HEK293T (cell line): ENCODE measurements around the gene ZNF469.

ENCODE experiments used
- FOXA1 ChIP-seq: fragments of 450-650 bp; IDR thresholded peaks from 2 replicates; pipeline ENCODE4 v1.6.1; 2016; ENCODE audit warnings: mild to moderate bottlenecking
- FOXK2 ChIP-seq: fragments of 450-650 bp; IDR thresholded peaks from 2 replicates; pipeline ENCODE4 v1.6.1; 2016; ENCODE audit warnings: mild to moderate bottlenecking
- NFRKB ChIP-seq: fragments of 450-650 bp; IDR thresholded peaks from 2 replicates; pipeline ENCODE4 v1.6.1; 2016; ENCODE audit warnings: mild to moderate bottlenecking, moderate library complexity
- SP1 ChIP-seq: fragments of 450-650 bp; IDR thresholded peaks from 2 replicates; pipeline ENCODE4 v1.6.1; 2017
- TARDBP ChIP-seq: fragments of 450-650 bp; IDR thresholded peaks from 2 replicates; pipeline ENCODE4 v1.6.1; 2016

GRCh38 chr16:88358023-88358420 is 24.7 kb upstream of the ZNF469 start:
- TF ChIP-seq TARDBP (no peak), SP1 (no peak), FOXK2 (no peak), NFRKB (no peak), FOXA1 (no peak)
